Neural progenitor cell (in vitro differentiated cells): ENCODE data around the gene LRRC8B. TPM values are rescaled to one million over a fixed set of nuclear protein-coding genes. Genes with fewer than 3 reads are reported as not detected.
A peak's percentile ranks its signal among the peaks of the same experiment; 100 is the strongest.

Source experiments
- DNase-seq: peaks from one replicate; pipeline ENCODE4 v3.0.0-alpha.2; 2016; ENCODE audit warnings: low spot score
- H2AFZ ChIP-seq: fragments of 200-600 bp; sonication (generic); replicated peaks from 2 replicates; pipeline ENCODE4 v1.6.1; 2016; ENCODE audit warnings: antibody characterized with exemption
- H3F3A ChIP-seq: fragments of 200-600 bp; sonication (generic); 2 replicates; pipeline ENCODE4 v1.6.1; 2016; ENCODE audit warnings: antibody characterized with exemption, low read depth
- H3K27ac ChIP-seq: fragments of 200-600 bp; sonication (generic); 2 replicates; pipeline ENCODE4 v1.5.1; 2016; ENCODE audit warnings: mild to moderate bottlenecking
- H3K27me3 ChIP-seq: fragments of 200-600 bp; sonication (generic); 2 replicates; pipeline ENCODE4 v1.6.1; 2016; ENCODE audit warnings: mild to moderate bottlenecking, moderate library complexity
- H3K36me3 ChIP-seq: fragments of 200-600 bp; sonication (generic); 2 replicates; pipeline ENCODE4 v1.5.1; 2016
- H3K4me1 ChIP-seq: fragments of 200-600 bp; sonication (generic); 2 replicates; pipeline ENCODE4 v1.6.1; 2016; ENCODE audit warnings: mixed run types
- H3K4me2 ChIP-seq: fragments of 200-600 bp; sonication (generic); 2 replicates; pipeline ENCODE4 v1.6.1; 2016
- H3K4me3 ChIP-seq: fragments of 200-600 bp; sonication (generic); 2 replicates; pipeline ENCODE4 v1.5.1; 2016
- H3K79me2 ChIP-seq: fragments of 200-600 bp; sonication (generic); 2 replicates; pipeline ENCODE4 v1.6.1; 2016; ENCODE audit warnings: low read depth
- H3K9ac ChIP-seq: fragments of 200-600 bp; sonication (generic); 2 replicates; pipeline ENCODE4 v1.6.1; 2016
- H3K9me3 ChIP-seq: fragments of 200-600 bp; sonication (generic); 2 replicates; pipeline ENCODE4 v1.5.1; 2016; ENCODE audit warnings: low read depth
- H4K20me1 ChIP-seq: fragments of 200-600 bp; sonication (generic); 2 replicates; pipeline ENCODE4 v1.6.1; 2016; ENCODE audit warnings: low read depth
- H3K27ac Mint-ChIP-seq: 3 replicates; pipeline ENCODE4 v1.8.0; 2021; ENCODE audit warnings: mixed read lengths
- H3K27me3 Mint-ChIP-seq: 2 replicates; pipeline ENCODE4 v1.8.0; 2022; ENCODE audit warnings: low read depth, mild to moderate bottlenecking, inconsistent platforms, moderate library complexity, mixed read lengths; ENCODE audit not compliant: insufficient read depth
- H3K36me3 Mint-ChIP-seq: 3 replicates; pipeline ENCODE4 v1.8.0; 2021; ENCODE audit warnings: mixed read lengths
- H3K4me1 Mint-ChIP-seq: 3 replicates; pipeline ENCODE4 v1.8.0; 2021; ENCODE audit warnings: mixed read lengths
- H3K4me3 Mint-ChIP-seq: 3 replicates; pipeline ENCODE4 v1.8.0; 2021; ENCODE audit warnings: mild to moderate bottlenecking, moderate library complexity, mixed read lengths
- H3K9me3 Mint-ChIP-seq: 3 replicates; pipeline ENCODE4 v1.8.0; 2020; ENCODE audit warnings: mixed read lengths
- CTCF ChIP-seq: fragments of 200-600 bp; sonication (generic); IDR thresholded peaks from 2 replicates; pipeline ENCODE4 v1.5.1; 2017; ENCODE audit warnings: antibody characterized with exemption, mild to moderate bottlenecking
- EZH2 ChIP-seq: fragments of 200-600 bp; sonication (generic); IDR thresholded peaks from 2 replicates; pipeline ENCODE4 v1.6.1; 2017; ENCODE audit warnings: antibody characterized with exemption, mild to moderate bottlenecking, moderate library complexity
- EZH2phosphoT487 ChIP-seq: fragments of 200-600 bp; sonication (generic); IDR thresholded peaks from 2 replicates; pipeline ENCODE4 v1.6.1; 2017; ENCODE audit warnings: antibody characterized with exemption
- total RNA-seq: library from RNA; depleted of rRNA; stranded (reverse); fragments of >200 nt; gene quantifications from 2 replicates; pipeline ENCODE4 v1.2.3, GENCODE V29; 2015; ENCODE audit warnings: low replicate concordance

Gene LRRC8B
- total RNA-seq, 1 donor from 2014 or later, result 37.3 TPM

GRCh38 chr1:89632657-89633247 is 108.1 kb downstream of the LRRC8B start, which contains the start of gene LRRC8C:
Gene LRRC8C (plus strand): TSS chr1:89633120. CDS start chr1:89686474, 53,354 bp downstream.
- H3K9me3 Mint-ChIP-seq, result no peaks in the 10 kb centered on the region
- Histone ChIP-seq H3K79me2 (no peaks in the 10 kb centered on the region), H2AFZ (peak within 1 kb of the TSS; percentile 98), H3K9ac (peak within 1 kb of the TSS; percentile 40), H3K9me3 (no peaks in the 10 kb centered on the region), H4K20me1 (peaks cover 9% of the 10 kb centered on the region), H3K36me3 (no peaks in the 10 kb centered on the region), H3K27me3 (peaks cover 30% of the 10 kb centered on the region), H3K4me2 (peak within 1 kb of the TSS; percentile 98), H3K4me3 (peak within 1 kb of the TSS; percentile 89), H3K27ac (peak within 1 kb of the TSS; percentile 39), H3F3A (peaks cover 23% of the 10 kb centered on the region), H3K4me1 (peaks cover 17% of the 10 kb centered on the region)
- peak within 1 kb of the TSS; percentile 97 for H3K4me3 Mint-ChIP-seq
- H3K27ac Mint-ChIP-seq, result peak within 1 kb of the TSS; percentile 81
- DNase-seq, result peak; percentile 89
- H3K27me3 Mint-ChIP-seq, result peaks cover 6% of the 10 kb centered on the region
- TF ChIP-seq EZH2phosphoT487 (no peak), CTCF (peak; percentile 46)
- no peaks in the 10 kb centered on the region for H3K36me3 Mint-ChIP-seq
- H3K4me1 Mint-ChIP-seq, result peaks cover 18% of the 10 kb centered on the region

- peak overlapping the region; percentile 40 for H3K9ac ChIP-seq
- DNase-seq, result peak; percentile 76
- H3K4me1 ChIP-seq, result peaks cover 17% of the 10 kb centered on the region
Observed at GRCh38 chr1:89633248-89633799, 108.7 kb downstream of the LRRC8B start.

GRCh38 chr1:89633800-89634625 is 109.4 kb downstream of the LRRC8B start:
- Histone ChIP-seq H3K27me3 (peaks cover 30% of the 10 kb centered on the region), H3K9me3 (no peaks in the 10 kb centered on the region), H3K27ac (no peak overlapping the region), H3K36me3 (no peaks in the 10 kb centered on the region), H3K9ac (peak overlapping the region; percentile 40), H3K4me1 (peaks cover 17% of the 10 kb centered on the region), H4K20me1 (peaks cover 9% of the 10 kb centered on the region), H3K79me2 (no peaks in the 10 kb centered on the region), H3K4me3 (peak overlapping the region; percentile 89), H3F3A (peaks cover 23% of the 10 kb centered on the region), H2AFZ (peak overlapping the region; percentile 98), H3K4me2 (peak overlapping the region; percentile 98)
- Mint-ChIP-seq H3K27me3 (peaks cover 6% of the 10 kb centered on the region), H3K27ac (no peak overlapping the region), H3K4me1 (peaks cover 18% of the 10 kb centered on the region), H3K36me3 (no peaks in the 10 kb centered on the region), H3K4me3 (peak overlapping the region; percentile 91), H3K9me3 (no peaks in the 10 kb centered on the region)
- DNase-seq, result peak; percentile 35
- TF ChIP-seq EZH2phosphoT487 (no peak), EZH2 (no peak), CTCF (no peak)

More at GRCh38 chr1:89633248-89633799, 108.7 kb downstream of the LRRC8B start:
- peaks cover 9% of the 10 kb centered on the region for H4K20me1 ChIP-seq
- peak overlapping the region; percentile 98 for H2AFZ ChIP-seq
- no peaks in the 10 kb centered on the region for H3K9me3 ChIP-seq
- no peaks in the 10 kb centered on the region for H3K79me2 ChIP-seq
- TF ChIP-seq EZH2 (no peak), CTCF (no peak), EZH2phosphoT487 (no peak)
- H3K9me3 Mint-ChIP-seq, result no peaks in the 10 kb centered on the region
- H3K4me1 Mint-ChIP-seq, result peaks cover 18% of the 10 kb centered on the region
- peaks cover 30% of the 10 kb centered on the region for H3K27me3 ChIP-seq
- no peaks in the 10 kb centered on the region for H3K36me3 Mint-ChIP-seq
- H3K36me3 ChIP-seq, result no peaks in the 10 kb centered on the region
- H3K4me2 ChIP-seq, result peak overlapping the region; percentile 98
- peaks cover 23% of the 10 kb centered on the region for H3F3A ChIP-seq
- H3K4me3 Mint-ChIP-seq, result peak overlapping the region; percentile 91
- no peak overlapping the region for H3K27ac ChIP-seq
- peak overlapping the region; percentile 89 for H3K4me3 ChIP-seq
- no peak overlapping the region for H3K27ac Mint-ChIP-seq
- peaks cover 6% of the 10 kb centered on the region for H3K27me3 Mint-ChIP-seq
